GM21786 (cell line): ENCODE data around the gene PROKR2.

Experiments
- ATAC-seq: cut with Tn5 transposase; IDR thresholded peaks from one replicate; pipeline ENCODE4 v1.9.1; 2021; ENCODE audit not compliant: unreplicated experiment

Gene PROKR2

DNA sequence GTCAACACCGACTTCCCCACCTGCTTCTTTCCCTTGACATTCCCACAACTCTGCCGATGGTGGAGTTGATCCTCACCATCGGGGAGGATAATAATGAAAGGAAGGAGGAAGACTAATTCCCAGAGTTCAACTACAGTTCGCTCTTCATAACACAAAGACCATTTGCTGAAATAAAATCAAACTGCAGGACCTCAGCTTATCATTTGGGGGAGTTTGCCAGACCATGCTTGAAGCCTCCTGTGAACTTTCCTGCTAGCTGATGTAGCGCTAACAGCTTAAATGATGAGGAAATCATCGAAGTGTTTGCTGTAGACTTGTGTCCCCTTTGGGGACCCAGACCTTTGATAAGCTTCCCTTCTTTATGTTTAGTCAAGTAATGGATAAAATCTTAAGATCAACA is 26.2 kb downstream of the PROKR2 start:
- ATAC-seq = no peak

DNA sequence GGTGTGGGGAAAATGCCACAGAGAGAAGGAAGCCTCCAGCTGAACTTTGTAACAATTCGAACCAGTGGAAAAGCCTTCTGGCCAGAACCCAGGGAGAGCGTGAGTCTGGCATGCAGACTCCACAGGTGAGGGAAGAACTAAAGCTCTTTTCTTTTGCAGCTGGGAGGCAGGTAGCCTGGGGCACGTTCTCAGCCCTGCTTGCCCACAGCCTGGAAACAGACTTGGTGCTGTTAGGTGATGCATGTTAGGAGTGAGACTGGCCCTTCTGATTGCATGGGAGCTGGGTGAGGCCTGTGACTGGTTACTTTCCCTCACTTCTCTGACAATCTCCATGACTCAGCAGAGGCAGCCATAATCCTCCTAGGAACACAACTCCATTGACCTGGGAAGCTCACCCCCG is 34.2 kb downstream of the PROKR2 start:
- ATAC-seq = no peak

DNA sequence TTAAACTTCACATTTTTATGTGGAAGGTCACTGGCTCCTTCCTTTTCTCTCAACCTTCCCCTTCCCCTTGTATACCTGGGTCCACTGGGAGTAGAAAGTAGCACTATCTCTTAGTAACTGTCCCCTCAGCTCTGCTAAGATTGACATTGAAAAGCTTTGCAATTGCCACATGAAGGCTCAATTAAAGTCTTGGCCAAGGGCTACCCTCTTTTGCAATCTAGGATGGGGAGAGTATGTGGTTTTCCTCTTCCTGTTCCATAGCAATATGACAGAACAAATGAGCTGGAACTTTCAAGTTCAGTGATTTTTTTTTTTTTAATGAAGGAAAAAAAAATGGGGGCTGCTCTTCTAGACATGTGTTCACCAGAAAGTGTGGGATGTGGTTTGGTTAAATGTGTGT is 37.1 kb downstream of the PROKR2 start:
- no peak for ATAC-seq

DNA sequence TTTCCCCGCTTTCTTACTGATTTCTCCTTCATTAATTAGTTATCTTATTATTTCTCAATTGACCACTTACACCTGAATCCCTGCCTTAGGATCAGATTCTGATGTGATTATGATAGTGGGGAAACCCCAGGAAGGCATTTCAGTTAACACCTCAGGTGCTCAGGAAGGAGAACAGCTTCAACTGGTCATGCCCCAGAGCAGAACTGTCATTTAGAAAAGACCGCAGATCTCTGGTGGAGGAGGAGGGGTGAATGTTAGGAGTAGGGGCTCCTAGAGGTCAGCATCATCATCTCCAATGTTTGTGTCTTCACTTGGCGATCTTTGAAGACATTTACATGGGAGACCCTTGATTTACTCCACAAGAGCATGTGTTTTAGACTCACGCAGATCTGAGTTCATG is 44.5 kb downstream of the PROKR2 start:
- ATAC-seq = no peak

DNA sequence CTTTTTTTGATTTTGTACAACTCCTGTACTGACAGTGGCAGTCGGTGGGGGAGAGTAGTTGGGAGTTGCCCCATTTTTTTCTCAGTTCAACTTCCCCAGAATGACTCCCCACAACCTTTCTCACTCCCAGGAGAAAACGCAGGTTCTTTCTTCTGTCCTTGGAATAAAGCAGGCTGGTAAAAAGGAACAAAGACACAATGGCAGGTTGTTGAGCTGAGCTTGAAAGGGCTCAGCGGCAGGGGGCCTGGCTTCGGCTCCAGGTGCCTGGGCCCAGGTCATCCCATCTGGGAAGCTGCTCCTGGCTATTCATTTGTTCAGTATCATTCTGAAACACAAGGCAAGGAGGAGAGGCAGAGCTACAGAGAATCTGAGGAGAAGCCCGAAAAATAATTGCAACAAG is 46.2 kb downstream of the PROKR2 start:
- no peak for ATAC-seq

DNA sequence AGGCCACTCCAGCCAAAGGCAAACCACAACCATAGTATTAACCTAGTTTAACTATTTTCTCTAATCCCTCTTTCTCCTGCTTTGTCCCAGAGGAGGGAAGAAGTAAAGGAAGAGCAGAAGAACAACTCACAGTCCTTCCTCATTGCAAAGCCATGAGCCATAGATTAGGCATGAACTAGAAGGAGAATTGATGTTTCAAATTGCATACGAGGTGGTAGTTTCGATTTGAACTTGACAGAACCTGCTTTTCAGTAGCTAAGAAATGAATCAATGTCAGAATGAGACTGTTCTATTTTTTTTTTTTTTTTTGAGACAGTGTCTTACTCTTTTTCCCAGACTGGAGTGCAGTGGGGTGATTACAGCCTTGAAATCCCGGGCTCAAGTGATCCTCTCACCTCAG is 48.3 kb downstream of the PROKR2 start:
- no peak for ATAC-seq

DNA sequence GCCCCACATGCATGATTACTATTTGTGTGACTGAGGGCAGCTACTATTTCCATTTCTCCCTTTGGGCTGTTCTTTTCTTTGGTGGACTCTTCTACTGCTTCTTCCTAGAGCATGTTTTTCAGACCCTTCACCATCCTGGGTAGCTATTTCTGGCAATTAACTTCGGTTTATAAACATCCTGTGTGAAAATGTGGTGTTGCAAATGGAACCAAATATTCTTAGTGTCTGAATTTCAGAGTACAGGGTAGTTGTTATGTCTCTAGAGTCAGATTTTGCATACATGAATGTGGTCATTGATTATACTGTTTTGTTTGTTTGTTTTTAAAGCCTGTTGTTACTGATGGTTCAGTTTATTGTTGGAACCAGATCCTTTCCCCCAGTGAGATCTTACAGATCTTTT is 49.7 kb downstream of the PROKR2 start:
- no peak for ATAC-seq
